Neuronal stem cell (in vitro differentiated cells): Measurements from ENCODE around the gene GRID1.

Source experiments
- DNase-seq: peaks from one replicate; pipeline ENCODE4 v3.0.0-alpha.2; 2013; ENCODE audit warnings: low spot score
- H2AFZ ChIP-seq: one replicate; pipeline ENCODE4 v1.6.1; 2013; ENCODE audit warnings: mild to moderate bottlenecking, low read length, inconsistent platforms
- H2AK5ac ChIP-seq: 2 replicates; pipeline ENCODE4 v1.6.1; 2013; ENCODE audit warnings: low read depth, mild to moderate bottlenecking, inconsistent platforms, low read length, moderate library complexity, mixed read lengths
- H2BK120ac ChIP-seq: 2 replicates; pipeline ENCODE4 v1.6.1; 2013; ENCODE audit warnings: low read depth, mild to moderate bottlenecking, inconsistent platforms, low read length, moderate library complexity, mixed read lengths
- H2BK12ac ChIP-seq: one replicate; pipeline ENCODE4 v1.6.1; 2013; ENCODE audit warnings: low read length, inconsistent platforms
- H2BK15ac ChIP-seq: 2 replicates; pipeline ENCODE4 v1.6.1; 2013; ENCODE audit warnings: mild to moderate bottlenecking, low read length, inconsistent platforms, mixed read lengths
- H2BK5ac ChIP-seq: one replicate; pipeline ENCODE4 v1.6.1; 2013; ENCODE audit warnings: inconsistent platforms, mild to moderate bottlenecking, low read length, moderate library complexity
- H3K14ac ChIP-seq: one replicate; pipeline ENCODE4 v1.6.1; 2013; ENCODE audit warnings: low read length, inconsistent platforms
- H3K18ac ChIP-seq: 2 replicates; pipeline ENCODE4 v1.6.1; 2013; ENCODE audit warnings: low read length, inconsistent platforms
- H3K23ac ChIP-seq: 2 replicates; pipeline ENCODE4 v1.6.1; 2013; ENCODE audit warnings: low read depth, mild to moderate bottlenecking, mixed read lengths, low read length, inconsistent platforms; ENCODE audit not compliant: poor library complexity
- H3K27ac ChIP-seq: replicated peaks from 3 replicates; pipeline ENCODE4 v1.5.1; 2013; ENCODE audit warnings: low read length, inconsistent platforms
- H3K27me3 ChIP-seq, 3 experiments: 2 replicates each; pipeline ENCODE4 v1.6.1; 2013; ENCODE audit warnings: low read length in 3 of 3, mild to moderate bottlenecking in 2 of 3, inconsistent platforms in 1 of 3, low read depth in 1 of 3, mixed read lengths in 1 of 3, moderate library complexity in 1 of 3; ENCODE audit not compliant: control insufficient read depth in 3 of 3, insufficient read depth in 3 of 3
- H3K36me3 ChIP-seq, 2 donors: replicated peaks in 1 of 2; 2 replicates each; pipeline ENCODE4 v1.6.1; 2013; ENCODE audit warnings: low read length in 2 of 2; ENCODE audit not compliant: control insufficient read depth in 2 of 2, insufficient read depth in 2 of 2
- H3K4ac ChIP-seq: 2 replicates; pipeline ENCODE4 v1.6.1; 2013; ENCODE audit warnings: inconsistent platforms, mild to moderate bottlenecking, low read length, moderate library complexity
- H3K4me1 ChIP-seq, 2 donors: 1 replicate in 1 of 2; 2 replicates in 1 of 2; pipeline ENCODE4 v1.6.1; 2013; ENCODE audit warnings: low read length in 2 of 2, low read depth in 1 of 2; ENCODE audit not compliant: control insufficient read depth in 2 of 2, insufficient read depth in 1 of 2
- H3K4me2 ChIP-seq: one replicate; pipeline ENCODE4 v1.6.1; 2013; ENCODE audit warnings: mild to moderate bottlenecking, low read length, inconsistent platforms; ENCODE audit not compliant: insufficient read depth, poor library complexity, severe bottlenecking
- H3K4me3 ChIP-seq, 2 donors: 2 replicates each; pipeline ENCODE4 v1.5.1; 2013; ENCODE audit warnings: low read length in 2 of 2, mild to moderate bottlenecking in 2 of 2, inconsistent platforms in 1 of 2, moderate library complexity in 1 of 2
- H3K79me1 ChIP-seq: one replicate; pipeline ENCODE4 v1.6.1; 2013; ENCODE audit warnings: low read depth, mild to moderate bottlenecking, inconsistent platforms, low read length, moderate library complexity
- H3K9ac ChIP-seq: one replicate; pipeline ENCODE4 v1.6.1; 2013; ENCODE audit warnings: mild to moderate bottlenecking, low read depth, low read length, inconsistent platforms; ENCODE audit not compliant: poor library complexity
- H3K9me3 ChIP-seq, 2 donors: replicated peaks in 1 of 2; 2 replicates each; pipeline versions ENCODE3 to v1.6.1; 2013; ENCODE audit warnings: low read length in 2 of 2, mild to moderate bottlenecking in 2 of 2, inconsistent platforms in 1 of 2, low read depth in 1 of 2, mixed read lengths in 1 of 2, moderate library complexity in 1 of 2; ENCODE audit not compliant: control insufficient read depth in 2 of 2, insufficient read depth in 1 of 2
- H4K8ac ChIP-seq: one replicate; pipeline ENCODE4 v1.6.1; 2013; ENCODE audit warnings: low read depth, mild to moderate bottlenecking, inconsistent platforms, low read length, moderate library complexity
- H4K91ac ChIP-seq: one replicate; pipeline ENCODE4 v1.6.1; 2013; ENCODE audit warnings: low read length, low read depth, mild to moderate bottlenecking, inconsistent platforms; ENCODE audit not compliant: poor library complexity
- WGBS, 2 donors: extraction: QIAGEN DNeasy Blood & Tissue Kit; methylation state at CpG; one replicate each; pipeline ENCODE4 v1.1.7; 2013; ENCODE audit warnings: missing lambda C conversion rate in 2 of 2, mixed read lengths in 1 of 2; ENCODE audit not compliant: insufficient read length in 2 of 2, insufficient replicate concordance in 1 of 2; ENCODE audit errors: extremely low coverage in 2 of 2; 5-methylcytosine and 5-hydroxymethylcytosine counted together

Gene GRID1

GRCh38 chr10:86257683-86258082 lies 108.9 kb downstream of the GRID1 start:
- no peak overlapping the region for H3K23ac ChIP-seq
- H3K27ac ChIP-seq, result no peak overlapping the region
- no peaks in the 10 kb centered on the region for H3K36me3 ChIP-seq
- no peaks in the 10 kb centered on the region for H3K27me3 ChIP-seq
- no peak overlapping the region for H2BK15ac ChIP-seq
- no peak overlapping the region for H2AFZ ChIP-seq
- H2BK12ac ChIP-seq, result no peak overlapping the region
- H3K9me3 ChIP-seq, result no peaks in the 10 kb centered on the region
- no peak overlapping the region for H3K4me2 ChIP-seq
- no peak overlapping the region for H3K4me3 ChIP-seq
- no peak for DNase-seq
- WGBS, 2 donors, result no CpG with 5 or more reads among the region's 2 CpGs
- no peak overlapping the region for H2BK5ac ChIP-seq
- H3K18ac ChIP-seq, result no peak overlapping the region
- H3K4me1 ChIP-seq, result peaks cover 0 to 18% of the 10 kb centered on the region in 2 donors
- H3K79me1 ChIP-seq, result no peaks in the 10 kb centered on the region
- H4K91ac ChIP-seq, result no peak overlapping the region
- no peak overlapping the region for H2AK5ac ChIP-seq
- no peak overlapping the region for H3K9ac ChIP-seq
- H2BK120ac ChIP-seq, result no peak overlapping the region
- no peak overlapping the region for H3K14ac ChIP-seq
- no peak overlapping the region for H3K4ac ChIP-seq
- no peak overlapping the region for H4K8ac ChIP-seq

- H3K14ac ChIP-seq, result no peak overlapping the region
- H2AFZ ChIP-seq, result no peak overlapping the region
- H3K4ac ChIP-seq, result no peak overlapping the region
- no peak for DNase-seq
- H3K18ac ChIP-seq, result peak overlapping the region; percentile 49
- H2BK120ac ChIP-seq, result no peak overlapping the region
- no peak overlapping the region for H2AK5ac ChIP-seq
- no peak overlapping the region for H3K27ac ChIP-seq
- H3K9ac ChIP-seq, result no peak overlapping the region
- no peak overlapping the region for H2BK5ac ChIP-seq
- H3K4me1 ChIP-seq, result peaks cover 0 to 12% of the 10 kb centered on the region in 2 donors
- H3K36me3 ChIP-seq, result no peaks in the 10 kb centered on the region
- H4K8ac ChIP-seq, result no peak overlapping the region
- peak overlapping the region; percentile 67 for H4K91ac ChIP-seq
- no peak overlapping the region for H3K4me3 ChIP-seq
- H2BK12ac ChIP-seq, result no peak overlapping the region
- H3K9me3 ChIP-seq, result no peaks in the 10 kb centered on the region
- no peak overlapping the region for H2BK15ac ChIP-seq
- H3K23ac ChIP-seq, result no peak overlapping the region
- H3K4me2 ChIP-seq, result no peak overlapping the region
- no peaks in the 10 kb centered on the region for H3K27me3 ChIP-seq
- no CpG with 5 or more reads among the region's 4 CpGs for WGBS, 2 donors
- H3K79me1 ChIP-seq, result no peaks in the 10 kb centered on the region
Observed at GRCh38 chr10:86256690-86257315, 109.8 kb downstream of the GRID1 start.

- H2BK12ac ChIP-seq, result no peak overlapping the region
- no peak for DNase-seq
- peaks cover 0 to 12% of the 10 kb centered on the region in 2 donors for H3K4me1 ChIP-seq
- H3K23ac ChIP-seq, result peak overlapping the region; percentile 34
- H3K9ac ChIP-seq, result no peak overlapping the region
- H3K36me3 ChIP-seq, result no peaks in the 10 kb centered on the region
- H3K4me3 ChIP-seq, result no peak overlapping the region
- H3K18ac ChIP-seq, result peak overlapping the region; percentile 46
- H3K27ac ChIP-seq, result no peak overlapping the region
- H3K79me1 ChIP-seq, result no peaks in the 10 kb centered on the region
- no peak overlapping the region for H2BK5ac ChIP-seq
- H2AK5ac ChIP-seq, result peak overlapping the region; percentile 40
- H3K14ac ChIP-seq, result peak overlapping the region; percentile 58
- no CpG with 5 or more reads among the region's 14 CpGs for WGBS, 2 donors
- H3K9me3 ChIP-seq, result no peaks in the 10 kb centered on the region
- H2BK15ac ChIP-seq, result peak overlapping the region; percentile 62
- no peaks in the 10 kb centered on the region for H3K27me3 ChIP-seq
- H4K91ac ChIP-seq, result no peak overlapping the region
- H2AFZ ChIP-seq, result no peak overlapping the region
- no peak overlapping the region for H3K4me2 ChIP-seq
- H4K8ac ChIP-seq, result no peak overlapping the region
- no peak overlapping the region for H3K4ac ChIP-seq
- H2BK120ac ChIP-seq, result peak overlapping the region; percentile 53
Observed at GRCh38 chr10:86255405-86256251, 111.0 kb downstream of the GRID1 start.

- Histone ChIP-seq H3K79me1 (no peaks in the 10 kb centered on the region), H3K4me3 (no peak overlapping the region), H3K9me3 (peaks cover 0 to 5% of the 10 kb centered on the region in 2 donors), H4K8ac (no peak overlapping the region), H3K14ac (peak overlapping the region; percentile 27), H3K18ac (peak overlapping the region; percentile 81), H2BK12ac (no peak overlapping the region), H2AFZ (no peak overlapping the region), H2AK5ac (peak overlapping the region; percentile 66), H3K4me1 (peaks cover 0 to 12% of the 10 kb centered on the region in 2 donors), H3K4ac (no peak overlapping the region), H3K27ac (no peak overlapping the region), H3K4me2 (no peak overlapping the region), H3K36me3 (no peaks in the 10 kb centered on the region), H2BK15ac (no peak overlapping the region), H2BK5ac (no peak overlapping the region), H3K27me3 (no peaks in the 10 kb centered on the region), H3K9ac (no peak overlapping the region), H2BK120ac (no peak overlapping the region), H3K23ac (no peak overlapping the region), H4K91ac (no peak overlapping the region)
- no CpG with 5 or more reads among the region's 6 CpGs for WGBS, 2 donors
- DNase-seq, result no peak
Observed at GRCh38 chr10:86254526-86255174, 111.9 kb downstream of the GRID1 start.
